Stimulated activated CD8-positive, alpha-beta memory T cell treated with anti-CD3 and anti-CD28 coated beads, Interleukin-15, amount 100 ng/mL, for 4 hours (primary cell): ENCODE data around the gene MBOAT7.

Experiments
- DNase-seq, 2 donors: peaks; one replicate each; pipeline ENCODE4 v3.0.0-alpha.2; 2020; ENCODE audit warnings: low read depth in 2 of 2

The MBOAT7 gene

GRCh38 chr19:54162241-54162805 lies 27.1 kb downstream of the MBOAT7 start:
- peak; percentile 61 to 64 for DNase-seq

- no peak for DNase-seq
Observed at GRCh38 chr19:54160854-54161253, 28.5 kb downstream of the MBOAT7 start.

GRCh38 chr19:54160182-54160811 lies 29.1 kb downstream of the MBOAT7 start:
- DNase-seq = no peak

- DNase-seq = peak; percentile 95 to 100
Observed at GRCh38 chr19:54159352-54160181, 29.8 kb downstream of the MBOAT7 start, which contains the start of gene LENG1. Gene LENG1, minus strand, starts transcription at chr19:54159721. Its CDS starts 26 bp downstream, at chr19:54159695.

GRCh38 chr19:54158812-54159351 lies 30.5 kb downstream of the MBOAT7 start:
- no peak for DNase-seq

- DNase-seq = no peak
Observed at GRCh38 chr19:54156953-54157352, 32.4 kb downstream of the MBOAT7 start.

- DNase-seq = no peak
Observed at GRCh38 chr19:54156490-54156889, 32.9 kb downstream of the MBOAT7 start.

- no peak for DNase-seq
Observed at GRCh38 chr19:54155694-54156093, 33.7 kb downstream of the MBOAT7 start.

- no peak for DNase-seq
Observed at GRCh38 chr19:54154603-54155345, 34.6 kb downstream of the MBOAT7 start.

- no peak for DNase-seq
Observed at GRCh38 chr19:54153731-54154326, 35.6 kb downstream of the MBOAT7 start.

GRCh38 chr19:54152878-54153524 lies 36.4 kb downstream of the MBOAT7 start:
- no peak for DNase-seq

- no peak for DNase-seq
Observed at GRCh38 chr19:54152267-54152666, 37.1 kb downstream of the MBOAT7 start.

- DNase-seq = no peak
Observed at GRCh38 chr19:54151362-54152035, 37.9 kb downstream of the MBOAT7 start.

GRCh38 chr19:54149021-54149812 lies 40.2 kb downstream of the MBOAT7 start:
- no peak for DNase-seq

- no peak for DNase-seq
Observed at GRCh38 chr19:54148158-54148557, 41.2 kb downstream of the MBOAT7 start.

- DNase-seq = no peak
Observed at GRCh38 chr19:54147676-54148075, 41.7 kb downstream of the MBOAT7 start.

GRCh38 chr19:54145541-54146158 lies 43.7 kb downstream of the MBOAT7 start:
- DNase-seq = no peak

- DNase-seq = no peak
Observed at GRCh38 chr19:54142166-54142780, 47.1 kb downstream of the MBOAT7 start.

- DNase-seq = no peak
Observed at GRCh38 chr19:54141356-54141755, 48.0 kb downstream of the MBOAT7 start.
